CD4-positive, alpha-beta T cell treated with Interleukin-12 subunit alpha and Interleukin-12 subunit beta, for 1 hour (primary cell): ENCODE measurements around the gene ANKS1A.
"Not testable (repeated sequence)": the region's sequence is repeated elsewhere in the genome, so short reads cannot be mapped to it uniquely, and the experiment has no call there.

ENCODE experiments used
- DNase-seq: peaks from one replicate; pipeline ENCODE4 v3.0.0-alpha.2; 2020

ANKS1A gene

DNA sequence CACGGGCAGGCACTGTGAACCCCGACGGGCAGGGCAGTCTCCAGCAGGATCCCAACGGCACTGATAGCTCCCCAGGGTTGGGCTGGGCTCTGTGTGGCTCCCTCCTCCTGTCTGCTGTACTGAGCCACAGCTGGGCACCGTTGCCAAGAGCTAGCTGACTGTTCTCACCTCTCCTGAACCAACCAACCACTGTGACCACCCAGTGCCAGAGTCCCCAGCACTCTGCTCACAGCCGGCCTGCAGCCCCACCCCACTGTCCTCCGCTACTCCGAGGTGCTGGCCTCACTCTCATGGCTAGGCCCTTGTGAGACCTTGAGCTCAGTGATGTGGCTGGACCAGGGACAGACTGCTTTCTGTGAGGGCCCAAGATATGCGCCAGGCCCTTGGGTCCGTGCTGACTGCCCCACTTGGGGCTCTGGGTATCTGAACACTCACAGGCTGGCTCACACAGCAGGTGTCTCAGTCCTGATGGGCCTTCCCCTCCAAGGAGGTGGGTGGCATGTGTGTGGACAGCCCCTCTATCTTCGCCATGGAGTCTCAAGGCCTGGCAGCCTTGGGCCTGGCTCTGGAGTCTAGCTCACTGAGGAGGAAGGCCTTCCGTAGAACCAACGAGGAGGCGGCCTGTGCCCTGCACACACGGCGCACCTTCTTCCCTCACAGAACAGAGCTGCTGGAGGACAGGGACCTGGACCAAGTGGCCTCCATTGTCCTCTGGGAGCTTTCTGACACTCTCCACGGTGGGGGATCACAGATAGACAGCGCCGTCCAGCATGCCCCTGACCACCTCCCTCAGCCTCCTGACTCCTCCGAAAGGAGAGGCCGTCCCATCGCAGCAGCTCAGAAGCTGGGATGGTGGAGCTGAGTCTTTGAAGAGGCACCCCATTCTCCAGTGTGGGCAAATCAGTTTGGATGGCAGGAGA, 198.6 kb downstream of the ANKS1A start:
- DNase-seq, result no peak

GRCh38 chr6:35088281-35089215, 199.5 kb downstream of the ANKS1A start:
- no peak for DNase-seq

DNA sequence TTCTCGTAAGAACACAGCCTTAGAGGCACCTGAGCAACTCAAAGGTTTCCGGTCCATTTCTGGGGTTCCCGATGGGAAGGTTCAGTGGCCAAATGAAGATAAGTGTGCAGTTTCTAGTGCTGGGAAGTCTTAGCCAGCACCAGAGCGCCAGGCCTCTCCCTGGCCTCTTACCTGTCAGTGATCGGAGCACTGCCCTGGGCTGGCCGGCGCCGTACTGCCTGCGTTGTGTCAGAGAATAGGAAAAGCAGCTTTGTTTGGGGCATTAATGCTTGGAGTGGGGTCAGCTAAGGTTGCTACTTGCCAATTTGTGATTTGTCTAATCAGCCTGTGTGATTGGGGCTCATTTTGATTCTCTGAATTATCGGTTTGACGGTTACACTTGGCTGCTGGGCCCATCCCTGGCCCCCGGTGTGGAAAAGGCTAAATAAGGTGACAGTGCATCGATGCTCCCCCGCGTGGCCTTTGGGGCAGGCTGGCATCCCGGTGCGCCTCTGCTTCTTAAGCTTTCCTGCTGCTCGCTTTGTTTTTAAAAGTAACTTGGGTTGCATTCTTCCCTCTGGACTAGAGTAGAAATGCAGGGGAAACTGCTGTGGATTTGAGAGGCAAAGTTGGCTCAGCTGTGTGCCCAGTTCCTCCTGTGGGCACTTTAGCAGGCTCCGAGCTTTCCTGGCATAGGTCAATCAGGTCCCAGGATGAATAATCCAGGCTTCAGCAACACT, 200.3 kb downstream of the ANKS1A start:
- DNase-seq, result no peak

DNA sequence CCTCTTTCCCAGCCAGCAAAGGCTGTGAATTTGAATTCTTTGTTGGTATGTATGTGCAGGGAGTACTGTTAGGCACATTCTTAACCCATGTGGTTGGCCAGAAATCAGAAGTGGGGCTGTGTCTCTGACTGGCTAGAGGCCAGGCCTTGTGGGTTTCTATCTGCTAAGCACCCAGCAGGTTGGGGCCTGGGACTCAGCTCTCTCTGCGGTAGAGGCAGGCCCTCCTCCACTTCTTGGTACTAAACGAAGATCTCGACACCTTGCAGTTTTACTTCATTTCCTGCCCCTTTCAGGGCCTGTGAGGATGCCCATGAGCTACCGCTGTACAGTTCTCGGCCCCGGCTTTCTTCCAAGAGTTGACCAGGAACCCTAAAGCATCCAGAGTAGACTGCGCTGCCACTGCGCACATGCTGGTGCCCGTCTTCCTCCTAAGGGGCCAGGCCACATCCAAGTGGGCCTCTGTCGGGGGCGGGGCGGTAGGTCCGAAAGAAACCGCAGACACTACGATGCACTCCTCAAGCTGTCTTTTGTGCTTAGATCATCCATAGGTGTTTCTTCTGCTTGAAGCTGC, 201.0 kb downstream of the ANKS1A start:
- no peak for DNase-seq

- no peak for DNase-seq
Measured at GRCh38 chr6:35090734-35091133, 201.7 kb downstream of the ANKS1A start.

DNA sequence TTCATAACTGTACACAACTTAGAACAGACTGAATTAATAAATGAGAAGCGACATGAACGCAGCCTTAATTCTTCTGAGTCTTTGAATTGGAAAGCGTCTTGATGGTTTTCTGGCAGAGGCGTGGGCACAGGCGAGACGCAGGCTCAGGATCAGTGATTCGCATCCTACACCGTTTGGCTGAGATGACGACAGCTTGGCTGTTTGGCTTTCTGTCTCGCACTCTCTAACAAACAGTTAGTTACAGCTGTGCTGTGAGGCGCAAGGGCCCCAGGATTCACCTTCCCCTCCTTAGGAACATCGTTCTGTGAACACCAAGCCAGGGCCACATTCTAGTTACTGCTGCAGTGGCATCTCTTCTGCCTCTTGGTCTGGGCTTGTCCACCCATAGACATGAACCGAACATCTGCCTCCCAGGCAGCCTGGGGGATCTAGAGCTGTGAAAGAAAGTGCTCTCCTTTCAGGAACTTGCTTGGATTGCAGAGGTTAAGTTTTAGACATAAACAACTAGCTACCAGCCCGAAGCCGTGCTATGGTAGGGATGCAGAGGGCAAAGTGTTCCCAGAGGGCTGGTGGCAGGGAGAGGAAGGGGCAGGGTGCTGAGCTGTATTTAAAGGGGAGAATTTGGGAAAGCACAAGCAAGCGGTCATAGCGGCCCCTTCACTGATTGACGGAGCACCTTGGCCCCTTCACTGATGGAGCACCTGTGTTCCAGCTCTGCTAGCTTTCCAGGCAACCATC, 202.5 kb downstream of the ANKS1A start:
- DNase-seq, result no peak

- DNase-seq, result no peak
Measured at GRCh38 chr6:35092362-35093117, 203.5 kb downstream of the ANKS1A start.

- DNase-seq, result no peak
Measured at GRCh38 chr6:35093118-35093445, 204.0 kb downstream of the ANKS1A start.

- no peak for DNase-seq
Measured at GRCh38 chr6:35093783-35094182, 204.7 kb downstream of the ANKS1A start.

DNA sequence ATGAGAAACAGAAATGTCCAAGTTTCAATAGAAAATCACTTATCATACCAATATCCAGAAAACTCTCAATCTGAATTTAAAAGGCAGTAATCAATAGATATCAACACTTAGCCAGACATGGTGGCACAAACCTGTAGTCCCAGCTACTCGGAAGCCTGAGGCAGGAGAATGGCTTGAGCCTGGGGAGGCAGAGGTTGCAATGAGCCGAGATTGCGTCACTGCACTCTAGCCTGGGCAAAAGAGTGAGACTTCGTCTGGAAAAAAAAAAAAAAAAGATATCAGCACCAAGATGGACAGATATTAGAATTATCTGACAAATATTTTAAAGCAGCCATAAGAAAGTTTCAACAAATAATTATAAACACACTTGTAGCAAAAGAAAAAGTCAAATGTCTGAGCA, 205.1 kb downstream of the ANKS1A start:
- no peak for DNase-seq

GRCh38 chr6:35096129-35096862, 207.2 kb downstream of the ANKS1A start:
- no peak for DNase-seq

- no peak for DNase-seq
Measured at GRCh38 chr6:35099116-35099515, 210.1 kb downstream of the ANKS1A start.

DNA sequence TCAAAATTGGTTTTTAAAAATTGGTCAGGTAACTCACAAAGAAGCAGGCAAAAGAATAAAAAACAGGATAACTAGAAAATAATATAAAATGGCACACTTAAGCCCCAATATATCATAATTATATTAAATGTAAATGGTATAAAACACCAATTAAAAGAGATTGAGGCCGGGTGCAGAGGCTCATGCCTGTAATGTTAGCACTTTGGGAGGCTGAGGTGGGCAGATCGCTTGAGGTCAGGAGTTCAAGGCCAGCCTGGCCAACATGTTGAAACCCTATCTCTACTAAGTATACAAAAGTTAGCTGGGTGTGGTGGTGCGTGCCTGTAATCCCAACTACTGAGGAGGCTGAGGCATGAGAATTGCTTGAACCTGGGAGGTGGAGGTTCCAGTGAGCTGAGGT, 216.0 kb downstream of the ANKS1A start:
- DNase-seq, result no peak

GRCh38 chr6:35106061-35106460, 217.0 kb downstream of the ANKS1A start:
- not testable (repeated sequence) for DNase-seq

GRCh38 chr6:35107208-35107607, 218.2 kb downstream of the ANKS1A start:
- not testable (repeated sequence) for DNase-seq

DNA sequence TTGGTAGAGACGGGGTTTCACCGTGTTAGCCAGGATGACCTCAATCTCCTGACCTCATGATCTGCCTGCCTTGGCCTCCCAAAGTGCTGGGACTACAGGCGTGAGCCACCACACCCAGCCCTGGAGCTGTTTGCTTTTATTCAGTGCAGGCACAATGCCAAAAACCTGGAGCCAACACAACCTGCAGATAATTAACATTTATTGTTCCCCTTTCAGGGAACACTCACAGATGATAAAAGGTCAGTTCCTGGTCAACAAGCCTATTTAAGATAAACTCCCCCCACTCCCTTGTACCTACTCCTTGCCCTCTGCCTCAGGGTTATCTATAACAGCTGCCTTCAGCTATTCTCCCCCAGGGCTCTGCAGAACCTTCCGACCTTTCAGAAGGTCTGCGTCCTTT, 218.7 kb downstream of the ANKS1A start:
- DNase-seq, result not testable (repeated sequence)

DNA sequence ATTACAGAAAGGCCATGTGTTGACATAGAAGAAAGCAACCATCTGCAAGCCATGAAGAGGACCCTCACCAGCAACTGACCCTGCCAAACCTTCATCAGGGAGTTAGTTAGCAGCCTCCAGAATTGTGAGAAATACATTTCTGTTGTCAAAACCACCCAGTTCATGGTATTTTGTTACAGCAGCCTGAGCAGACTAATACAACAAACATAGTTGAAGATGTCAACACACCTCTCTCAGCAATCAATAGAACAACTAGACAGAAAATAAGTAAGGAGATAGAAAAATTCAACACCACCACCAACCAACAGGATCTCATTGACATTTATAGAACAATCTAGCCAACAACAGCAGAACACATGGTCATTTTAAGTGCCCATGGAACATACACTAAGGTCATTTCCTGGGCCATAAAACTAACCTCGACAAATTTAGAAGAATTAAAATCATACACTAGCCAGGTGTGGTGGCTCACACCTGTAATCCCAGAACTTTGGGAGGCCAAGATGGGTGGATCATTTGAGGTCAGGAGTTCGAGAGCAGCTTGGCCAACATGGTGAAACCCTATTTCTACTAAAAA, 219.3 kb downstream of the ANKS1A start:
- no peak for DNase-seq

GRCh38 chr6:35120746-35121145, 231.7 kb downstream of the ANKS1A start:
- DNase-seq, result no peak

DNA sequence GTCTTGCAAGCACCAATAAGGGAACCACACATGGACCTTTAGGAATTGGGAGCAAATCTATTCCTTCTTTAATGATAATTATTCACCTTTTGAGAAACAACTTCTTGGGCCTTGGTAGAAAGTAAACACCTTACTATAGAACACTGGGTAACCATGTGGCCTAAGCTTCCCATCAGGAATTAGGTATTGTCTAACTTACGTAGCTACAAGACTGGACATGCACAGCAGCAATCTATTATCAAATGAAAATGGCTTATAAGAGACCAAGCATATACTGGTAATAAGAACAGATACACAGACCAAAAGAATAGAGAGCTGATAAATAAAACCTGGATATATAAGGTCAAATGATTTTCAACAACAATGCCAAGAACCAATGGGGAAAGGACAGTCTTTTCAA, 235.3 kb downstream of the ANKS1A start:
- no peak for DNase-seq

DNA sequence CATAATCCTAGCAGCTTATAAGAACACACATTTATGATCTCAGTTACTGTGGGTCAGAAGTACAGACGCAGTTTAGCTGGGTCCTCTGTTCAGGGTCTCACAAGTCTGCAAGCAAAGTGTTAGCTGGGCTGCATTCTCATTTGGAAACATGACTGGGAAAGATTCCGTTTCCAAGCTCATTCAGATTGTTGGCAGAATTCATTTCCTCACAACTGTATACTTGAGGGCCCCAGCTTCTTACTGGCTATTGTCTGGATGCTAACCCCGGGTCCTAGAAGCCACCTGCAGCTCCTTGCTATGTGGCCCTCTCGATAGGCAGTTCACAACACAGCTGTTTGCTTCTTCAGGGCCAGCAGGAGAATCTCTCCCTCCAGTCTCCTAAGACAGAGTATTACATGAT, 239.0 kb downstream of the ANKS1A start:
- DNase-seq, result no peak
